Measurements from ENCODE around the gene EVA1B.

The EVA1B gene

GRCh38 chr1:36352910-36353878, 29.7 kb upstream of the EVA1B start:
- Histone ChIP-seq H3K4me3 (ENCODE audit: low read depth in 1 of 2, low read length in 2 of 2) (no peak overlapping the region), H3K36me3 (ENCODE audit: insufficient read depth, low read length) (peaks cover 58% of the 10 kb centered on the region), H4K20me1 (ENCODE audit: insufficient read depth, low read length) (no peaks in the 10 kb centered on the region; the same call in 1 of the 2 replicates), H3K9me3 (ENCODE audit: insufficient read depth, low read length, severe bottlenecking) (no peaks in the 10 kb centered on the region), H3K27me3 (ENCODE audit: insufficient read depth, low read length, poor library complexity) (no peaks in the 10 kb centered on the region), H3K27ac (ENCODE audit: low read length) (no peak overlapping the region), H3K4me2 (ENCODE audit: insufficient read depth, low read length) (no peak overlapping the region), H3K9ac (ENCODE audit: low read depth, low read length) (no peak overlapping the region), H2AFZ (ENCODE audit: low read depth, low read length) (no peak overlapping the region), H3K79me2 (ENCODE audit: insufficient read depth, low read length) (no peaks in the 10 kb centered on the region), H3K4me1 (ENCODE audit: insufficient read depth, low read length) (no peaks in the 10 kb centered on the region)
- no peak for TF ChIP-seq CTCF (IDR thresholded peaks at IDR 0.05; ENCODE audit: borderline replicate concordance, extremely low read depth, low read length, poor library complexity, severe bottlenecking)
- TF ChIP-seq EZH2 (IDR thresholded peaks at IDR 0.05; ENCODE audit: borderline replicate concordance, low read depth, low read length, severe bottlenecking), result no peak
- no peak for DNase-seq
- no peak for ATAC-seq (ENCODE audit: insufficient read depth, low read depth)

- H3K79me2 ChIP-seq (ENCODE audit: insufficient read depth, low read length), result no peaks in the 10 kb centered on the region
- H3K4me2 ChIP-seq (ENCODE audit: insufficient read depth, low read length), result no peak overlapping the region
- H3K27me3 ChIP-seq (ENCODE audit: insufficient read depth, low read length, poor library complexity), result no peaks in the 10 kb centered on the region
- TF ChIP-seq EZH2 (IDR thresholded peaks at IDR 0.05; ENCODE audit: borderline replicate concordance, low read depth, low read length, severe bottlenecking) (no peak), CTCF (IDR thresholded peaks at IDR 0.05; ENCODE audit: borderline replicate concordance, extremely low read depth, low read length, poor library complexity, severe bottlenecking) (no peak)
- H2AFZ ChIP-seq (ENCODE audit: low read depth, low read length), result no peak overlapping the region
- peaks cover 58% of the 10 kb centered on the region for H3K36me3 ChIP-seq (ENCODE audit: insufficient read depth, low read length)
- no peak overlapping the region for H3K9ac ChIP-seq (ENCODE audit: low read depth, low read length)
- no peak overlapping the region for H3K27ac ChIP-seq (ENCODE audit: low read length)
- no peaks in the 10 kb centered on the region for H3K4me1 ChIP-seq (ENCODE audit: insufficient read depth, low read length)
- no peaks in the 10 kb centered on the region for H3K9me3 ChIP-seq (ENCODE audit: insufficient read depth, low read length, severe bottlenecking)
- no peak for DNase-seq
- no peak overlapping the region for H3K4me3 ChIP-seq (ENCODE audit: low read depth in 1 of 2, low read length in 2 of 2)
- no peaks in the 10 kb centered on the region; the same call in 1 of the 2 replicates for H4K20me1 ChIP-seq (ENCODE audit: insufficient read depth, low read length)
- no peak for ATAC-seq (ENCODE audit: insufficient read depth, low read depth)
These were observed 28.9 kb upstream of the EVA1B start for GRCh38 chr1:36352125-36352909.

- DNase-seq, result no peak
- ATAC-seq (ENCODE audit: insufficient read depth, low read depth), result no peak
- no peak overlapping the region for H3K4me2 ChIP-seq (ENCODE audit: insufficient read depth, low read length)
These were observed 28.0 kb upstream of the EVA1B start for GRCh38 chr1:36351227-36351977.

More at GRCh38 chr1:36351227-36351977, 28.0 kb upstream of the EVA1B start:
- Histone ChIP-seq H3K4me3 (ENCODE audit: low read depth in 1 of 2, low read length in 2 of 2) (no peak overlapping the region), H3K27me3 (ENCODE audit: insufficient read depth, low read length, poor library complexity) (no peaks in the 10 kb centered on the region), H4K20me1 (ENCODE audit: insufficient read depth, low read length) (no peaks in the 10 kb centered on the region; the same call in 1 of the 2 replicates), H3K4me1 (ENCODE audit: insufficient read depth, low read length) (no peaks in the 10 kb centered on the region), H3K9ac (ENCODE audit: low read depth, low read length) (no peak overlapping the region), H2AFZ (ENCODE audit: low read depth, low read length) (no peak overlapping the region), H3K27ac (ENCODE audit: low read length) (no peak overlapping the region), H3K36me3 (ENCODE audit: insufficient read depth, low read length) (peaks cover 62% of the 10 kb centered on the region), H3K9me3 (ENCODE audit: insufficient read depth, low read length, severe bottlenecking) (no peaks in the 10 kb centered on the region), H3K79me2 (ENCODE audit: insufficient read depth, low read length) (no peaks in the 10 kb centered on the region)
- TF ChIP-seq CTCF (IDR thresholded peaks at IDR 0.05; ENCODE audit: borderline replicate concordance, extremely low read depth, low read length, poor library complexity, severe bottlenecking), result no peak

All from DND-41 (cell line).